CD4-positive, alpha-beta T cell treated with Interleukin-10 for 1 hour (primary cell): ENCODE measurements around the gene SLPI.

Experiments used
- DNase-seq: peaks from one replicate; pipeline ENCODE4 v3.0.0-alpha.2; 2020

Gene SLPI

GRCh38 chr20:45269754-45270270, 15.4 kb upstream of the SLPI start:
- no peak for DNase-seq

GRCh38 chr20:45269056-45269455, 14.7 kb upstream of the SLPI start:
- DNase-seq = no peak

GRCh38 chr20:45268531-45268930, 14.2 kb upstream of the SLPI start:
- no peak for DNase-seq

- DNase-seq = no peak
These were observed 12.6 kb upstream of the SLPI start for GRCh38 chr20:45266977-45267376.

GRCh38 chr20:45263556-45264266, 9.3 kb upstream of the SLPI start:
- DNase-seq = no peak

GRCh38 chr20:45258664-45259063, 4.3 kb upstream of the SLPI start:
- no peak for DNase-seq

- no peak for DNase-seq
These were observed 3.9 kb upstream of the SLPI start for GRCh38 chr20:45258259-45258658.

- DNase-seq = no peak
These were observed 3.3 kb upstream of the SLPI start for GRCh38 chr20:45257711-45258110.

GRCh38 chr20:45257161-45257560, 2.8 kb upstream of the SLPI start:
- no peak for DNase-seq

- no peak for DNase-seq
These were observed 1.1 kb downstream of the SLPI start for GRCh38 chr20:45253261-45253660.

- DNase-seq = no peak
These were observed 2.3 kb downstream of the SLPI start for GRCh38 chr20:45251884-45252560.

- no peak for DNase-seq
These were observed 5.8 kb downstream of the SLPI start for GRCh38 chr20:45248609-45249008.

GRCh38 chr20:45247865-45248264, 6.5 kb downstream of the SLPI start:
- DNase-seq = no peak

GRCh38 chr20:45246109-45246508, 8.3 kb downstream of the SLPI start:
- no peak for DNase-seq

- DNase-seq = no peak
These were observed 16.2 kb downstream of the SLPI start for GRCh38 chr20:45238139-45238538.

GRCh38 chr20:45235995-45236394, 18.4 kb downstream of the SLPI start:
- no peak for DNase-seq

- DNase-seq = no peak
These were observed 23.7 kb downstream of the SLPI start for GRCh38 chr20:45230631-45231030.

GRCh38 chr20:45229264-45230056, 24.9 kb downstream of the SLPI start:
- peak; percentile 15 for DNase-seq

GRCh38 chr20:45226287-45226686, 28.1 kb downstream of the SLPI start:
- DNase-seq = no peak

- DNase-seq = no peak
These were observed 31.2 kb downstream of the SLPI start for GRCh38 chr20:45223136-45223535.

GRCh38 chr20:45221076-45221475, 33.3 kb downstream of the SLPI start, which contains the start of gene SEMG2:
SEMG2 (plus strand) TSS chr20:45221373; CDS start chr20:45221390, 17 bp downstream.
- DNase-seq = no peak

- DNase-seq = no peak
These were observed 35.7 kb downstream of the SLPI start for GRCh38 chr20:45218636-45219035.

GRCh38 chr20:45218124-45218523, 36.2 kb downstream of the SLPI start:
- DNase-seq = no peak

GRCh38 chr20:45212836-45213235, 41.5 kb downstream of the SLPI start:
- DNase-seq = no peak
